Esophagus muscularis mucosa (tissue), 3 donors: Measurements from ENCODE around the gene HNRNPLL.

Source experiments
- CTCF ChIP-seq, 3 experiments: fragments of 200-600 bp in 2 of 3; fragments of 450-650 bp in 1 of 3; sonication (generic) in 2 of 3; IDR thresholded peaks; one replicate each; pipeline ENCODE4 v1.5.1; 2017 to 2019; ENCODE audit warnings: antibody characterized with exemption in 3 of 3, mild to moderate bottlenecking in 2 of 3, moderate library complexity in 1 of 3
- POLR2A ChIP-seq: fragments of 450-650 bp; IDR thresholded peaks from one replicate; pipeline ENCODE4 v1.6.1; 2017; ENCODE audit warnings: antibody characterized with exemption, moderate library complexity, mild to moderate bottlenecking, low read depth
- POLR2AphosphoS5 ChIP-seq, 2 donors: sonication (generic); formaldehyde crosslinking; IDR thresholded peaks; one replicate each; pipeline ENCODE4 v1.6.1; 2017; ENCODE audit warnings: antibody characterized with exemption in 2 of 2

- TF ChIP-seq POLR2A (no peak), CTCF (IDR thresholded peaks at IDR 0.05) (no peak), POLR2AphosphoS5 (IDR thresholded peaks at IDR 0.05) (no peak)
Observed at GRCh38 chr2:38516526-38516925, 86.2 kb downstream of the HNRNPLL start.
